Sigmoid colon (tissue), 4 donors: ENCODE results near the gene FSTL3.
A peak's percentile ranks its signal among the peaks of the same experiment; 100 is the strongest.

Source experiments
- POLR2AphosphoS5 ChIP-seq, 4 donors: sonication (generic); formaldehyde crosslinking; IDR thresholded peaks; one replicate each; pipeline ENCODE4 v1.6.1; 2017; ENCODE audit warnings: antibody characterized with exemption in 4 of 4
- TF ChIP-seq, protein P1 (sequence below), 4 experiments: fragments of 450-650 bp in 3 of 4; fragments of 200-600 bp in 1 of 4; IDR thresholded peaks; one replicate each; pipeline ENCODE4 v1.5.1; 2016 to 2019; ENCODE audit warnings: antibody characterized with exemption in 4 of 4, mild to moderate bottlenecking in 3 of 4, moderate library complexity in 2 of 4

GRCh38 chr19:676339-677105 lies at the start of gene FSTL3:
- TF ChIP-seq, protein P1, sequence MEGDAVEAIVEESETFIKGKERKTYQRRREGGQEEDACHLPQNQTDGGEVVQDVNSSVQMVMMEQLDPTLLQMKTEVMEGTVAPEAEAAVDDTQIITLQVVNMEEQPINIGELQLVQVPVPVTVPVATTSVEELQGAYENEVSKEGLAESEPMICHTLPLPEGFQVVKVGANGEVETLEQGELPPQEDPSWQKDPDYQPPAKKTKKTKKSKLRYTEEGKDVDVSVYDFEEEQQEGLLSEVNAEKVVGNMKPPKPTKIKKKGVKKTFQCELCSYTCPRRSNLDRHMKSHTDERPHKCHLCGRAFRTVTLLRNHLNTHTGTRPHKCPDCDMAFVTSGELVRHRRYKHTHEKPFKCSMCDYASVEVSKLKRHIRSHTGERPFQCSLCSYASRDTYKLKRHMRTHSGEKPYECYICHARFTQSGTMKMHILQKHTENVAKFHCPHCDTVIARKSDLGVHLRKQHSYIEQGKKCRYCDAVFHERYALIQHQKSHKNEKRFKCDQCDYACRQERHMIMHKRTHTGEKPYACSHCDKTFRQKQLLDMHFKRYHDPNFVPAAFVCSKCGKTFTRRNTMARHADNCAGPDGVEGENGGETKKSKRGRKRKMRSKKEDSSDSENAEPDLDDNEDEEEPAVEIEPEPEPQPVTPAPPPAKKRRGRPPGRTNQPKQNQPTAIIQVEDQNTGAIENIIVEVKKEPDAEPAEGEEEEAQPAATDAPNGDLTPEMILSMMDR (IDR thresholded peaks at IDR 0.05): no peak
- peak; percentile 82 to 90 (median 88) for TF ChIP-seq POLR2AphosphoS5 (IDR thresholded peaks at IDR 0.05)
